IMR-90 (cell line): ENCODE results near the gene PAPSS2. TPM values are rescaled to one million over a fixed set of nuclear protein-coding genes. Genes with fewer than 3 reads are reported as not detected.

Experiments used
- ATAC-seq: fragments of 200-7000 bp; cut with Tn5 transposase; 2 replicates; pipeline ENCODE4 v1.9.1; 2020; ENCODE audit warnings: low read depth, mild to moderate bottlenecking, moderate library complexity
- BruUV-seq: library from RNA; stranded (reverse); fragments of 400-500 nt; replicated peaks from 2 replicates; lab custom pipeline; 2021; lab: Mats Ljungman, UMichigan
- CTCF ChIA-PET: fragments of 300-600 bp; formaldehyde crosslinking; extraction: SDS; loops from one replicate; lab custom pipeline; 2021; ENCODE audit warnings: antibody characterized with exemption; lab: Yijun Ruan, JAX
- POLR2A ChIA-PET: fragments of 300-600 bp; sonication (Branson Sonifier 250); formaldehyde crosslinking; loops from one replicate; lab custom pipeline; 2022; ENCODE audit warnings: antibody characterized with exemption; ENCODE audit not compliant: unreplicated experiment; lab: Charles Lee
- DNase-seq: peaks from one replicate; pipeline ENCODE4 v3.0.0; 2013
- H2AFZ ChIP-seq: replicated peaks from 2 replicates; pipeline ENCODE3; 2013; ENCODE audit warnings: low read length, mild to moderate bottlenecking; ENCODE audit not compliant: poor library complexity
- H2AK5ac ChIP-seq: 2 replicates; pipeline ENCODE4 v1.6.1; 2013; ENCODE audit warnings: low read depth, low read length, inconsistent platforms
- H2AK9ac ChIP-seq: replicated peaks from 2 replicates; pipeline ENCODE3; 2013; ENCODE audit warnings: mild to moderate bottlenecking, low read depth, low read length, moderate library complexity; ENCODE audit not compliant: poor library complexity
- H2BK120ac ChIP-seq: 2 replicates; pipeline ENCODE4 v1.6.1; 2013; ENCODE audit warnings: low read depth, low read length, inconsistent platforms
- H2BK15ac ChIP-seq: 3 replicates; pipeline ENCODE4 v1.6.1; 2013; ENCODE audit warnings: low read depth, low read length, inconsistent platforms
- H2BK20ac ChIP-seq: 2 replicates; pipeline ENCODE4 v1.6.1; 2013; ENCODE audit warnings: low read depth, mild to moderate bottlenecking, inconsistent platforms, low read length, moderate library complexity
- H2BK5ac ChIP-seq: 2 replicates; pipeline ENCODE4 v1.6.1; 2013; ENCODE audit warnings: mild to moderate bottlenecking, low read depth, low read length, inconsistent platforms; ENCODE audit not compliant: poor library complexity, severe bottlenecking
- H3K14ac ChIP-seq: replicated peaks from 2 replicates; pipeline ENCODE4 v1.6.1; 2013; ENCODE audit warnings: low read depth, low read length, inconsistent platforms
- H3K18ac ChIP-seq: 2 replicates; pipeline ENCODE4 v1.6.1; 2013; ENCODE audit warnings: low read depth, low read length, control low read depth
- H3K23ac ChIP-seq: 2 replicates; pipeline ENCODE4 v1.6.1; 2013; ENCODE audit warnings: low read depth, low read length, inconsistent platforms
- H3K27ac ChIP-seq: 2 replicates; pipeline ENCODE4 v1.5.1; 2013; ENCODE audit warnings: mild to moderate bottlenecking, control low read depth, low read length; ENCODE audit not compliant: insufficient read depth
- H3K27me3 ChIP-seq: 2 replicates; pipeline ENCODE4 v1.6.1; 2013; ENCODE audit warnings: low read length; ENCODE audit not compliant: control insufficient read depth, insufficient read depth
- H3K36me3 ChIP-seq: 2 replicates; pipeline ENCODE4 v1.6.1; 2013; ENCODE audit warnings: low read length, mixed read lengths; ENCODE audit not compliant: control insufficient read depth, insufficient read depth
- H3K4ac ChIP-seq: 2 replicates; pipeline ENCODE4 v1.6.1; 2013; ENCODE audit warnings: low read depth, low read length, inconsistent platforms
- H3K4me1 ChIP-seq: 2 replicates; pipeline ENCODE4 v1.6.1; 2013; ENCODE audit warnings: low read length, mixed read lengths; ENCODE audit not compliant: control insufficient read depth, insufficient read depth
- H3K4me2 ChIP-seq: 2 replicates; pipeline ENCODE4 v1.6.1; 2013; ENCODE audit warnings: low read depth, mild to moderate bottlenecking, control low read depth, low read length, moderate library complexity
- H3K4me3 ChIP-seq: 2 replicates; pipeline ENCODE4 v1.5.1; 2013; ENCODE audit warnings: low read depth, mild to moderate bottlenecking, control low read depth, low read length, moderate library complexity; ENCODE audit not compliant: insufficient read depth
- H3K56ac ChIP-seq: 2 replicates; pipeline ENCODE4 v1.6.1; 2013; ENCODE audit warnings: low read length, inconsistent platforms; ENCODE audit not compliant: insufficient read depth; ENCODE audit errors: extremely low read depth
- H3K79me1 ChIP-seq, 2 experiments: 2 replicates each; pipeline ENCODE4 v1.6.1; 2013; ENCODE audit warnings: low read length in 2 of 2, inconsistent platforms in 1 of 2, low read depth in 1 of 2
- H3K9ac ChIP-seq: 2 replicates; pipeline ENCODE4 v1.6.1; 2013; ENCODE audit warnings: low read depth, low read length, control low read depth
- H3K9me1 ChIP-seq: 2 replicates; pipeline ENCODE4 v1.6.1; 2013; ENCODE audit warnings: low read length, inconsistent platforms; ENCODE audit not compliant: insufficient read depth
- H3K9me3 ChIP-seq: 2 replicates; pipeline ENCODE4 v1.6.1; 2013; ENCODE audit warnings: low read length; ENCODE audit not compliant: control insufficient read depth, insufficient read depth
- H4K20me1 ChIP-seq: 2 replicates; pipeline ENCODE4 v1.6.1; 2013; ENCODE audit warnings: low read length, inconsistent platforms; ENCODE audit not compliant: insufficient read depth
- H4K5ac ChIP-seq: 2 replicates; pipeline ENCODE4 v1.6.1; 2013; ENCODE audit warnings: mild to moderate bottlenecking, low read depth, low read length, control low read depth
- H4K8ac ChIP-seq, 2 experiments: 2 replicates each; pipeline ENCODE4 v1.6.1; 2013; ENCODE audit warnings: low read depth in 2 of 2, low read length in 2 of 2, control low read depth in 1 of 2, inconsistent platforms in 1 of 2
- H4K91ac ChIP-seq: 2 replicates; pipeline ENCODE4 v1.6.1; 2013; ENCODE audit warnings: low read depth, low read length, inconsistent platforms; ENCODE audit not compliant: insufficient read depth
- BHLHE40 ChIP-seq: fragments of 150-350 bp; IDR thresholded peaks from 2 replicates; pipeline ENCODE4 v1.6.1; 2016; ENCODE audit warnings: mild to moderate bottlenecking, low read depth, low read length
- CEBPB ChIP-seq: IDR thresholded peaks from 2 replicates; pipeline ENCODE4 v1.6.1; 2012; ENCODE audit warnings: low read depth, low read length, improper control_type of control experiment
- CHD1 ChIP-seq: IDR thresholded peaks from 2 replicates; pipeline ENCODE4 v1.6.1; 2012; ENCODE audit warnings: low read depth, low read length, improper control_type of control experiment
- CTCF ChIP-seq: conservative IDR thresholded peaks from 2 replicates; pipeline ENCODE4 v1.5.1; 2012; ENCODE audit warnings: mild to moderate bottlenecking, low read depth, low read length, improper control_type of control experiment
- ELK1 ChIP-seq: fragments of 150-350 bp; IDR thresholded peaks from 2 replicates; pipeline ENCODE4 v1.6.1; 2016; ENCODE audit warnings: low read depth, mild to moderate bottlenecking, low read length, moderate library complexity, borderline replicate concordance
- FOS ChIP-seq: fragments of 150-350 bp; IDR thresholded peaks from 2 replicates; pipeline ENCODE4 v1.6.1; 2016; ENCODE audit warnings: low read depth, low read length
- MAFK ChIP-seq: IDR thresholded peaks from 2 replicates; pipeline ENCODE4 v1.6.1; 2012; ENCODE audit warnings: low read depth, low read length, improper control_type of control experiment
- MXI1 ChIP-seq: IDR thresholded peaks from 2 replicates; pipeline ENCODE4 v1.6.1; 2012; ENCODE audit warnings: low read depth, mild to moderate bottlenecking, low read length, moderate library complexity, borderline replicate concordance
- POLR2A ChIP-seq: IDR thresholded peaks from 2 replicates; pipeline ENCODE4 v1.6.1; 2012; ENCODE audit warnings: mild to moderate bottlenecking, low read depth, low read length
- RAD21 ChIP-seq: IDR thresholded peaks from 2 replicates; pipeline ENCODE4 v1.6.1; 2012; ENCODE audit warnings: low read length, improper control_type of control experiment
- RFX5 ChIP-seq: IDR thresholded peaks from 2 replicates; pipeline ENCODE4 v1.8.0; 2012; ENCODE audit warnings: low read depth, mild to moderate bottlenecking, low read length, moderate library complexity
- SMC3 ChIP-seq: fragments of 150-350 bp; IDR thresholded peaks from 2 replicates; pipeline ENCODE4 v1.6.1; 2016; ENCODE audit warnings: low read depth, mild to moderate bottlenecking, antibody characterized with exemption, low read length, moderate library complexity
- USF2 ChIP-seq: fragments of 150-350 bp; IDR thresholded peaks from 2 replicates; pipeline ENCODE4 v1.6.1; 2017; ENCODE audit warnings: mild to moderate bottlenecking, antibody characterized with exemption, low read length, low read depth
- WGBS, 2 experiments: methylation state at CpG; one replicate each; pipeline versions ENCODE4 v1.1.5 to v1.1.7; 2013; ENCODE audit warnings: missing lambda C conversion rate in 2 of 2; ENCODE audit not compliant: insufficient read length in 1 of 2; ENCODE audit errors: extremely low coverage in 2 of 2; 5-methylcytosine and 5-hydroxymethylcytosine counted together
- dilution Hi-C: fragments of 300-500 bp; cut with HindIII; formaldehyde crosslinking; loops from one replicate; pipeline ENCODE4 v1.14.3; 2018; ENCODE audit warnings: low sequenced_read_pairs; ENCODE audit not compliant: unreplicated experiment
- in situ Hi-C: fragments of 300-500 bp; cut with MboI; formaldehyde crosslinking; loops from 3 replicates; pipeline ENCODE4 v1.14.3; 2019; ENCODE audit warnings: low sequenced_read_pairs, inconsistent platforms, mixed read lengths
- intact Hi-C: fragments of 100-400 bp; cut with micrococcal nuclease; formaldehyde crosslinking; loops from 2 replicates; pipeline ENCODE4 v1.10.0; 2022
- polyA plus RNA-seq, 3 experiments: library from polyadenylated mRNA; depleted of rRNA; stranded (reverse); fragments of >200 nt; gene quantifications; 2 replicates each; pipeline ENCODE4 v1.2.3, GENCODE V29; 2012; ENCODE audit warnings: low replicate concordance in 1 of 3
- total RNA-seq: library from RNA; depleted of rRNA; stranded (reverse); fragments of >200 nt; gene quantifications from 2 replicates; pipeline ENCODE4 v1.2.3, GENCODE V29; 2012

The PAPSS2 gene
- total and polyA plus RNA-seq, 2 of the 4 experiments (the other 2 are of a cell fraction) = 55.0 to 63.3 TPM

- 86% methylated on average over 3 of the region's 3 CpGs; no CpG with 5 or more reads in 1 of the 2 experiments for WGBS, 2 experiments
- POLR2A ChIA-PET = interaction anchor here (0.6 kb wide), 1 partner anchor 140 kb away, joined by 4 read pairs; no protein-coding TSS in a partner anchor
- in situ Hi-C loops = no loop called here
- H4K8ac ChIP-seq = no peak overlapping the region
- no peak overlapping the region for H2AK5ac ChIP-seq
- H3K9me1 ChIP-seq = peaks cover 3% of the 10 kb centered on the region; the same call in 1 of the 2 replicates
- DNase-seq (no peak), ATAC-seq (no peak)
- H3K27ac ChIP-seq = no peak overlapping the region
- peaks cover 10% of the 10 kb centered on the region; the same call in 1 of the 2 replicates for H4K20me1 ChIP-seq
- no peak overlapping the region for H2AFZ ChIP-seq
- dilution Hi-C loops = no loop called here
- H3K9me3 ChIP-seq = no peaks in the 10 kb centered on the region
- H4K5ac ChIP-seq = no peak overlapping the region
- no peak overlapping the region for H3K4me2 ChIP-seq
- no peak overlapping the region for H2BK20ac ChIP-seq
- no peak overlapping the region for H3K9ac ChIP-seq
- H3K4me1 ChIP-seq = peaks cover 12% of the 10 kb centered on the region
- H3K56ac ChIP-seq = no peak overlapping the region
- CTCF ChIA-PET = no interaction called here
- no peak overlapping the region for H2BK15ac ChIP-seq
- BruUV-seq = no TSS peak
- H3K23ac ChIP-seq = no peak overlapping the region
- H3K4ac ChIP-seq = no peak overlapping the region
- no peak overlapping the region for H2BK5ac ChIP-seq
- H3K79me1 ChIP-seq = peaks cover 12 to 68% of the 10 kb centered on the region in 2 experiments; a peak in 3 of 4 replicates
- H3K36me3 ChIP-seq = no peaks in the 10 kb centered on the region
- intact Hi-C loops = no loop called here
- no peak overlapping the region for H4K91ac ChIP-seq
- no peak overlapping the region for H3K18ac ChIP-seq
- no peak overlapping the region for H2AK9ac ChIP-seq
- H3K14ac ChIP-seq = no peak overlapping the region
- no peak for TF ChIP-seq ELK1
- TF ChIP-seq BHLHE40 = no peak
- TF ChIP-seq POLR2A = no peak
- no peak for TF ChIP-seq CTCF
- TF ChIP-seq CHD1 = no peak
- TF ChIP-seq RFX5 = no peak
- TF ChIP-seq MAFK = no peak
- no peak for TF ChIP-seq SMC3
- TF ChIP-seq FOS = no peak
- no peak for TF ChIP-seq RAD21
- TF ChIP-seq CEBPB = no peak
- TF ChIP-seq MXI1 = no peak
- TF ChIP-seq USF2 = no peak
- H2BK120ac ChIP-seq = no peak overlapping the region
- no peaks in the 10 kb centered on the region for H3K27me3 ChIP-seq
- H3K4me3 ChIP-seq = no peak overlapping the region
Measured at GRCh38 chr10:87672551-87672950, 12.9 kb downstream of the PAPSS2 start.
